CD4-positive, alpha-beta memory T cell (primary cell): ENCODE data around the gene CBR4. TPM values are rescaled to one million over a fixed set of nuclear protein-coding genes. Genes with fewer than 3 reads are reported as not detected.
A peak's percentile ranks its signal among the peaks of the same experiment; 100 is the strongest.

Source experiments
- CTCF ChIA-PET: fragments of 350-600 bp; sonication (Branson Sonifier 250); formaldehyde crosslinking; loops from one replicate; lab custom pipeline; 2021; ENCODE audit warnings: inconsistent platforms; ENCODE audit not compliant: partially characterized antibody; lab: Charles Lee
- POLR2A ChIA-PET: fragments of 350-600 bp; sonication (Branson Sonifier 250); formaldehyde crosslinking; loops from one replicate; lab custom pipeline; 2021; ENCODE audit not compliant: partially characterized antibody; lab: Charles Lee
- DNase-seq, 5 donors: peaks; one replicate each; pipeline versions ENCODE4 v3.0.0 to v3.0.0-alpha.2; 2020 to 2022; ENCODE audit warnings: mixed read lengths in 1 of 5
- H3K27ac ChIP-seq: one replicate; pipeline ENCODE4 v1.7.0; 2013; ENCODE audit warnings: low read depth, low read length
- H3K27me3 ChIP-seq: 2 replicates; pipeline ENCODE4 v1.7.0; 2013; ENCODE audit warnings: mild to moderate bottlenecking, low read length, moderate library complexity; ENCODE audit not compliant: insufficient read depth
- H3K36me3 ChIP-seq: 2 replicates; pipeline ENCODE4 v1.7.0; 2013; ENCODE audit warnings: mild to moderate bottlenecking, low read length, moderate library complexity; ENCODE audit not compliant: insufficient read depth
- H3K4me1 ChIP-seq: 2 replicates; pipeline ENCODE4 v1.7.0; 2013; ENCODE audit warnings: mild to moderate bottlenecking, low read length, moderate library complexity; ENCODE audit not compliant: insufficient read depth
- H3K4me3 ChIP-seq, 2 donors: one replicate each; pipeline ENCODE4 v1.7.0; 2013; ENCODE audit warnings: low read length in 2 of 2, mild to moderate bottlenecking in 1 of 2
- H3K9me3 ChIP-seq, 2 donors: one replicate each; pipeline ENCODE4 v1.7.0; 2013; ENCODE audit warnings: low read length in 2 of 2, control low read depth in 1 of 2; ENCODE audit not compliant: control insufficient read depth in 1 of 2
- H3K27ac Mint-ChIP-seq, 7 donors: one replicate each; pipeline ENCODE4 v1.8.0; 2020 to 2021; ENCODE audit warnings: mixed read lengths in 7 of 7, mild to moderate bottlenecking in 6 of 7, inconsistent platforms in 3 of 7, moderate library complexity in 3 of 7
- H3K27me3 Mint-ChIP-seq, 2 donors: one replicate each; pipeline ENCODE4 v1.8.0; 2020 to 2021; ENCODE audit warnings: mixed read lengths in 2 of 2
- H3K36me3 Mint-ChIP-seq, 2 donors: one replicate each; pipeline ENCODE4 v1.8.0; 2020 to 2021; ENCODE audit warnings: mixed read lengths in 2 of 2, inconsistent platforms in 1 of 2, mild to moderate bottlenecking in 1 of 2
- H3K4me1 Mint-ChIP-seq, 4 donors: one replicate each; pipeline ENCODE4 v1.8.0; 2020 to 2021; ENCODE audit warnings: mixed read lengths in 4 of 4, mild to moderate bottlenecking in 1 of 4
- H3K4me3 Mint-ChIP-seq, 8 donors: one replicate each; pipeline ENCODE4 v1.8.0; 2020 to 2021; ENCODE audit warnings: mixed read lengths in 8 of 8, mild to moderate bottlenecking in 7 of 8, moderate library complexity in 6 of 8, inconsistent platforms in 3 of 8
- H3K9me3 Mint-ChIP-seq, 8 donors: one replicate each; pipeline ENCODE4 v1.8.0; 2020 to 2021; ENCODE audit warnings: mixed read lengths in 8 of 8, mild to moderate bottlenecking in 5 of 8, inconsistent platforms in 3 of 8, moderate library complexity in 1 of 8
- intact Hi-C: fragments of 100-400 bp; cut with micrococcal nuclease; formaldehyde crosslinking; loops from one replicate; pipeline ENCODE4 v1.15.1; 2023
- polyA plus RNA-seq, 2 donors: library from polyadenylated mRNA; unstranded; fragments of 300-500 nt; fragmentation: Illumina TruSeq; gene quantifications; one replicate each; pipeline ENCODE4 v1.2.3, GENCODE V29; 2021
- total RNA-seq, 2 experiments: library from RNA; stranded (reverse); gene quantifications; one replicate each; pipeline ENCODE4 v1.2.3, GENCODE V29; 2021

CBR4 gene
- total and polyA plus RNA-seq, 4 experiments from 2014 or later = 3.1 to 20.0 (median 14.4) TPM

- Mint-ChIP-seq H3K4me3 (no peak overlapping the region), H3K27ac (peak overlapping the region in 1 of 7 donors; percentile 1)
- POLR2A ChIA-PET = no interaction called here
Measured at GRCh38 chr4:169032194-169032593, 22.1 kb upstream of the CBR4 start.

GRCh38 chr4:169031392-169031791 lies 21.3 kb upstream of the CBR4 start:
- Mint-ChIP-seq H3K9me3 (no peaks in the 10 kb centered on the region), H3K4me3 (no peak overlapping the region), H3K36me3 (no peaks in the 10 kb centered on the region), H3K27ac (no peak overlapping the region), H3K27me3 (peaks cover 8 to 11% of the 10 kb centered on the region in 2 donors), H3K4me1 (no peaks in the 10 kb centered on the region)
- Histone ChIP-seq H3K36me3 (no peaks in the 10 kb centered on the region), H3K27ac (no peak overlapping the region), H3K27me3 (no peaks in the 10 kb centered on the region), H3K9me3 (no peaks in the 10 kb centered on the region), H3K4me1 (no peaks in the 10 kb centered on the region), H3K4me3 (no peak overlapping the region)
- POLR2A ChIA-PET = no interaction called here
- intact Hi-C loops = no loop called here
- CTCF ChIA-PET = interaction anchor here (1.3 kb wide), 1 partner anchor 21 kb away, joined by 5 read pairs; the partner anchor contains the start of gene CBR4
- DNase-seq = no peak

More at GRCh38 chr4:169032194-169032593, 22.1 kb upstream of the CBR4 start:
- CTCF ChIA-PET = no interaction called here
- Mint-ChIP-seq H3K4me1 (no peaks in the 10 kb centered on the region), H3K9me3 (no peaks in the 10 kb centered on the region), H3K36me3 (no peaks in the 10 kb centered on the region), H3K27me3 (peaks cover 6 to 11% of the 10 kb centered on the region in 2 donors)
- Histone ChIP-seq H3K36me3 (no peaks in the 10 kb centered on the region), H3K9me3 (no peaks in the 10 kb centered on the region), H3K4me3 (no peak overlapping the region), H3K4me1 (no peaks in the 10 kb centered on the region), H3K27ac (no peak overlapping the region), H3K27me3 (no peaks in the 10 kb centered on the region)
- intact Hi-C loops = no loop called here
- DNase-seq = no peak

GRCh38 chr4:169030562-169030982 lies 20.5 kb upstream of the CBR4 start:
- H3K4me1 Mint-ChIP-seq = no peaks in the 10 kb centered on the region
- intact Hi-C loops = no loop called here
- no peak overlapping the region for H3K4me3 ChIP-seq
- H3K27ac Mint-ChIP-seq = no peak overlapping the region
- no peaks in the 10 kb centered on the region for H3K4me1 ChIP-seq
- H3K9me3 Mint-ChIP-seq = no peaks in the 10 kb centered on the region
- no peaks in the 10 kb centered on the region for H3K36me3 ChIP-seq
- no peak overlapping the region for H3K4me3 Mint-ChIP-seq
- POLR2A ChIA-PET = no interaction called here
- no peak overlapping the region for H3K27ac ChIP-seq
- H3K27me3 ChIP-seq = no peaks in the 10 kb centered on the region
- no peak for DNase-seq
- H3K27me3 Mint-ChIP-seq = peaks cover 8 to 11% of the 10 kb centered on the region in 2 donors
- CTCF ChIA-PET = interaction anchor here (1.3 kb wide), 1 partner anchor 20 kb away, joined by 5 read pairs; the partner anchor contains the start of gene CBR4
- H3K9me3 ChIP-seq = no peaks in the 10 kb centered on the region
- H3K36me3 Mint-ChIP-seq = no peaks in the 10 kb centered on the region

GRCh38 chr4:169029947-169030346 lies 19.9 kb upstream of the CBR4 start:
- Mint-ChIP-seq H3K4me3 (no peak overlapping the region), H3K27me3 (peaks cover 8 to 11% of the 10 kb centered on the region in 2 donors), H3K4me1 (no peaks in the 10 kb centered on the region), H3K27ac (no peak overlapping the region), H3K9me3 (no peaks in the 10 kb centered on the region), H3K36me3 (no peaks in the 10 kb centered on the region)
- no peak overlapping the region for H3K27ac ChIP-seq
- H3K4me3 ChIP-seq = no peak overlapping the region
- no peaks in the 10 kb centered on the region for H3K36me3 ChIP-seq
- POLR2A ChIA-PET = no interaction called here
- H3K4me1 ChIP-seq = no peaks in the 10 kb centered on the region
- no peaks in the 10 kb centered on the region for H3K27me3 ChIP-seq
- no peaks in the 10 kb centered on the region for H3K9me3 ChIP-seq
- intact Hi-C loops = no loop called here
- CTCF ChIA-PET = no interaction called here
- no peak for DNase-seq

- H3K36me3 ChIP-seq = no peaks in the 10 kb centered on the region
- no peak overlapping the region for H3K4me3 Mint-ChIP-seq
- H3K27ac Mint-ChIP-seq = no peak overlapping the region
- peaks cover 8 to 11% of the 10 kb centered on the region in 2 donors for H3K27me3 Mint-ChIP-seq
- ChIA-PET POLR2A (no interaction called here), CTCF (no interaction called here)
- no peak overlapping the region for H3K27ac ChIP-seq
- H3K4me1 Mint-ChIP-seq = no peaks in the 10 kb centered on the region
- no peak for DNase-seq
- no peaks in the 10 kb centered on the region for H3K9me3 Mint-ChIP-seq
- no peaks in the 10 kb centered on the region for H3K36me3 Mint-ChIP-seq
- no peaks in the 10 kb centered on the region for H3K9me3 ChIP-seq
- no peak overlapping the region for H3K4me3 ChIP-seq
- H3K27me3 ChIP-seq = no peaks in the 10 kb centered on the region
- intact Hi-C loops = no loop called here
- no peaks in the 10 kb centered on the region for H3K4me1 ChIP-seq
Measured at GRCh38 chr4:169027663-169028062, 17.6 kb upstream of the CBR4 start.

GRCh38 chr4:169025184-169025583 lies 15.1 kb upstream of the CBR4 start:
- ChIA-PET POLR2A (no interaction called here), CTCF (no interaction called here)
- intact Hi-C loops = no loop called here
- Histone ChIP-seq H3K27ac (no peak overlapping the region), H3K36me3 (no peaks in the 10 kb centered on the region), H3K4me3 (no peak overlapping the region), H3K9me3 (no peaks in the 10 kb centered on the region), H3K4me1 (no peaks in the 10 kb centered on the region), H3K27me3 (no peaks in the 10 kb centered on the region)
- no peak for DNase-seq
- no peaks in the 10 kb centered on the region for H3K4me1 Mint-ChIP-seq
- H3K36me3 Mint-ChIP-seq = no peaks in the 10 kb centered on the region
- no peak overlapping the region for H3K27ac Mint-ChIP-seq
- no peak overlapping the region for H3K4me3 Mint-ChIP-seq
- H3K9me3 Mint-ChIP-seq = no peaks in the 10 kb centered on the region
- H3K27me3 Mint-ChIP-seq = peaks cover 9 to 15% of the 10 kb centered on the region in 2 donors

- Mint-ChIP-seq H3K4me3 (no peak overlapping the region), H3K27me3 (peaks cover 9 to 15% of the 10 kb centered on the region in 2 donors), H3K27ac (no peak overlapping the region), H3K4me1 (no peaks in the 10 kb centered on the region), H3K9me3 (no peaks in the 10 kb centered on the region), H3K36me3 (no peaks in the 10 kb centered on the region)
- DNase-seq = no peak
- no peaks in the 10 kb centered on the region for H3K36me3 ChIP-seq
- no peaks in the 10 kb centered on the region for H3K27me3 ChIP-seq
- intact Hi-C loops = no loop called here
- H3K4me3 ChIP-seq = no peak overlapping the region
- no peaks in the 10 kb centered on the region for H3K9me3 ChIP-seq
- no peaks in the 10 kb centered on the region for H3K4me1 ChIP-seq
- CTCF ChIA-PET = no interaction called here
- POLR2A ChIA-PET = no interaction called here
- no peak overlapping the region for H3K27ac ChIP-seq
Measured at GRCh38 chr4:169024762-169025161, 14.7 kb upstream of the CBR4 start.
